ENCODE data around the gene KDM2B. TPM values are rescaled to one million over a fixed set of nuclear protein-coding genes. Genes with fewer than 3 reads are reported as not detected.
"Not testable (repeated sequence)": the region's sequence is repeated elsewhere in the genome, so short reads cannot be mapped to it uniquely, and the experiment has no call there.

Gene KDM2B
- total RNA-seq, 1 donor from 2014 or later: 22.0 TPM

GRCh38 chr12:121590476-121591143 is 9.8 kb upstream of the KDM2B start:
- DNase-seq (ENCODE audit: low read depth): peak; percentile 65

GRCh38 chr12:121584885-121585284 is 4.1 kb upstream of the KDM2B start:
- DNase-seq (ENCODE audit: low read depth): not testable (repeated sequence)

GRCh38 chr12:121583334-121583661 is 2.5 kb upstream of the KDM2B start:
- DNase-seq (ENCODE audit: low read depth): not testable (repeated sequence)

- DNase-seq (ENCODE audit: low read depth): no peak
Observed at GRCh38 chr12:121582583-121583333, 1.9 kb upstream of the KDM2B start.

GRCh38 chr12:121581686-121582429 is 1.0 kb upstream of the KDM2B start:
- peak; percentile 36 for DNase-seq (ENCODE audit: low read depth)

- peak; percentile 75 for DNase-seq (ENCODE audit: low read depth)
Observed at GRCh38 chr12:121579981-121580868, 598 bp downstream of the KDM2B start.

- peak; percentile 47 for DNase-seq (ENCODE audit: low read depth)
Observed at GRCh38 chr12:121579190-121579791, 1.5 kb downstream of the KDM2B start.

- DNase-seq (ENCODE audit: low read depth): no peak
Observed at GRCh38 chr12:121578230-121579189, 2.3 kb downstream of the KDM2B start.

GRCh38 chr12:121577443-121578180 is 3.2 kb downstream of the KDM2B start:
- DNase-seq (ENCODE audit: low read depth): no peak

GRCh38 chr12:121576851-121577391 is 3.9 kb downstream of the KDM2B start:
- peak; percentile 31 for DNase-seq (ENCODE audit: low read depth)

GRCh38 chr12:121575952-121576625 is 4.7 kb downstream of the KDM2B start:
- no peak for DNase-seq (ENCODE audit: low read depth)

GRCh38 chr12:121575051-121575450 is 5.8 kb downstream of the KDM2B start:
- no peak for DNase-seq (ENCODE audit: low read depth)

GRCh38 chr12:121574025-121574424 is 6.8 kb downstream of the KDM2B start:
- DNase-seq (ENCODE audit: low read depth): no peak

- no peak for DNase-seq (ENCODE audit: low read depth)
Observed at GRCh38 chr12:121571920-121572319, 8.9 kb downstream of the KDM2B start.

GRCh38 chr12:121570467-121571283 is 10.1 kb downstream of the KDM2B start:
- DNase-seq (ENCODE audit: low read depth): peak; percentile 64

GRCh38 chr12:121568971-121569751 is 11.7 kb downstream of the KDM2B start:
- peak; percentile 93 for DNase-seq (ENCODE audit: low read depth)

Data from myocyte (in vitro differentiated cells).